Measurements from ENCODE around the gene ATP8B3. TPM values are rescaled to one million over a fixed set of nuclear protein-coding genes. Genes with fewer than 3 reads are reported as not detected.

The ATP8B3 gene
- total and polyA plus RNA-seq, 10 of the 15 experiments (the other 5 are each of a cell fraction or from before 2014, with no cell fraction given): 0.13 to 1.7 (median 0.52) TPM

DNA sequence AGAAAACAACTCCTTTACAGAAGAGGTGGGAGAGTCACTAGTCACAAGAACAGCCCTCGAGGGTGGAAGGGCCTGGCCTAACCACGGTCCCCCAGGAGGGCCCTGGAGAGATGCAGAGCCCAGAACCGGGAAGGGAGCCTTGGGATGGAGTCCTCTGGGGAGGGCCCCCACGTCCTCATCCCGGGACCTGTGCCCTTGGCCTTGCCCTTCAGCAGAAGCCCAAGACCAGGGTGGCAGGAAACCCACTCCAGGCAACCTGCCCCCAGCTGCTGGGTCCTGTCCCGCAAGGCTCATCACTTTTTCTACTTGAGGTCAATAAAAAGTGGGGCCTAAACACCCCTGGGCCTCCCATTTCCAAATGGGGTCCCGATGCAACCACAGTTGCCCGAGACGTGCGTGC is 2.3 kb upstream of the ATP8B3 start:
- no peak overlapping the region for H3K4me2 ChIP-seq (ENCODE audit: control insufficient read depth, insufficient read depth)
- intact Hi-C loops (cut with micrococcal nuclease; ENCODE audit: unreplicated experiment): no loop called here
- ChIA-PET SMC1A (ENCODE audit: uncharacterized antibody, unreplicated experiment) (no interaction called here), CTCF (interaction anchor here (0.6 to 1.4 kb wide), 6 partner anchors 11 to 268 kb away, joined by 3 to 8 read pairs (median 3); no protein-coding TSS in a partner anchor), RAD21 (ENCODE audit: unreplicated experiment) (no interaction called here), POLR2A (no interaction called here)
- no peaks in the 10 kb centered on the region for H4K20me1 ChIP-seq (ENCODE audit: control insufficient read depth, insufficient read depth)
- ATAC-seq (no peak), FAIRE-seq (no peak), DNase-seq (ENCODE audit: low read depth, low spot score) (no peak)
- H3K27me3 ChIP-seq (replicated peaks in 1 of 2; ENCODE audit: control insufficient read depth in 2 of 2, insufficient read depth in 2 of 2, low read length in 1 of 2): no peaks in the 10 kb centered on the region
- 80% methylated on average over 9 of the region's 10 CpGs for WGBS (ENCODE audit: insufficient coverage, insufficient replicate concordance, low lambda C conversion rate, missing lambda C conversion rate)
- H3K9ac ChIP-seq (ENCODE audit: control insufficient read depth, insufficient read depth, low read length): no peak overlapping the region
- no peak overlapping the region for H3K4me3 ChIP-seq
- peaks cover 3% of the 10 kb centered on the region; the same call in 1 of the 2 replicates for H3K4me1 ChIP-seq (ENCODE audit: control insufficient read depth, insufficient read depth, low read length)
- in situ Hi-C loops (cut with MboI): no loop called here
- peaks cover 0 to 24% of the 10 kb centered on the region in 2 experiments; a peak in 2 of 4 replicates for H3K36me3 ChIP-seq (ENCODE audit: control insufficient read depth in 2 of 2, insufficient read depth in 2 of 2, low read length in 1 of 2)
- TF ChIP-seq ZNF384 (IDR thresholded peaks at IDR 0.05; ENCODE audit: borderline replicate concordance, low read depth, low read length) (no peak), TBL1XR1 (IDR thresholded peaks at IDR 0.05; ENCODE audit: low read depth, low read length) (no peak), BCL11A (IDR thresholded peaks at IDR 0.05; ENCODE audit: low read depth, low read length) (no peak), SMC3 (IDR thresholded peaks at IDR 0.05; ENCODE audit: borderline replicate concordance, low read length) (no peak), SRF (IDR thresholded peaks at IDR 0.05; ENCODE audit: low read depth in 2 of 2, low read length in 2 of 2) (no peak), EED (IDR thresholded peaks at IDR 0.05; ENCODE audit: low read depth) (no peak), MTA2 (IDR thresholded peaks at IDR 0.05; ENCODE audit: low read depth) (no peak)
- TF ChIP-seq, protein P1, sequence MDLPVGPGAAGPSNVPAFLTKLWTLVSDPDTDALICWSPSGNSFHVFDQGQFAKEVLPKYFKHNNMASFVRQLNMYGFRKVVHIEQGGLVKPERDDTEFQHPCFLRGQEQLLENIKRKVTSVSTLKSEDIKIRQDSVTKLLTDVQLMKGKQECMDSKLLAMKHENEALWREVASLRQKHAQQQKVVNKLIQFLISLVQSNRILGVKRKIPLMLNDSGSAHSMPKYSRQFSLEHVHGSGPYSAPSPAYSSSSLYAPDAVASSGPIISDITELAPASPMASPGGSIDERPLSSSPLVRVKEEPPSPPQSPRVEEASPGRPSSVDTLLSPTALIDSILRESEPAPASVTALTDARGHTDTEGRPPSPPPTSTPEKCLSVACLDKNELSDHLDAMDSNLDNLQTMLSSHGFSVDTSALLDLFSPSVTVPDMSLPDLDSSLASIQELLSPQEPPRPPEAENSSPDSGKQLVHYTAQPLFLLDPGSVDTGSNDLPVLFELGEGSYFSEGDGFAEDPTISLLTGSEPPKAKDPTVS (IDR thresholded peaks at IDR 0.05; ENCODE audit: low read depth, low read length): no peak
- H3K79me2 ChIP-seq (ENCODE audit: control insufficient read depth, insufficient read depth, low read length): no peaks in the 10 kb centered on the region
- no peak overlapping the region for H2AFZ ChIP-seq (ENCODE audit: control insufficient read depth, low read depth, low read length)
- BruUV-seq (replicated peaks): no TSS peak
- no peak overlapping the region for H3K27ac ChIP-seq (ENCODE audit: control insufficient read depth, insufficient read depth)
- H3K9me3 ChIP-seq (replicated peaks; ENCODE audit: control insufficient read depth, insufficient read depth, low read length): no peaks in the 10 kb centered on the region

Data from GM12878 (cell line).